Measurements from ENCODE around the gene PTPN14.

- TF ChIP-seq ZBTB6 (tag by site-specific recombination; IDR thresholded peaks at IDR 0.05) = no peak
- TF ChIP-seq CTCF (tag by site-specific recombination; IDR thresholded peaks at IDR 0.05) = no peak
- no peak for TF ChIP-seq ZNF624 (tag by site-specific recombination; IDR thresholded peaks at IDR 0.05)
- no peak for TF ChIP-seq ZNF146 (tag by site-specific recombination; IDR thresholded peaks at IDR 0.05)
- TF ChIP-seq ZNF416 (tag by site-specific recombination; IDR thresholded peaks at IDR 0.05) = no peak
- TF ChIP-seq ATF2 (tag by site-specific recombination; IDR thresholded peaks at IDR 0.05; ENCODE audit: low read depth) = no peak
- TF ChIP-seq ZXDB (tag by site-specific recombination; IDR thresholded peaks at IDR 0.05) = no peak
- no peak for TF ChIP-seq ZNF610 (tag by site-specific recombination; IDR thresholded peaks at IDR 0.05; ENCODE audit: borderline replicate concordance)
- no peak for TF ChIP-seq ZBTB7A (tag by site-specific recombination; IDR thresholded peaks at IDR 0.05; ENCODE audit: low read depth)
- TF ChIP-seq ZNF645 (tag by site-specific recombination; IDR thresholded peaks at IDR 0.05) = no peak
- TF ChIP-seq ZNF37A (tag by site-specific recombination; IDR thresholded peaks at IDR 0.05) = no peak
- no peak for TF ChIP-seq GLI4 (tag by site-specific recombination; IDR thresholded peaks at IDR 0.05)
- no peak for TF ChIP-seq TSHZ1 (tag by site-specific recombination; IDR thresholded peaks at IDR 0.05; ENCODE audit: borderline replicate concordance)
Measured at GRCh38 chr1:214425101-214425500, 126.3 kb downstream of the PTPN14 start.

Measured in HEK293 (cell line).